KG1 (cell line): ENCODE data around the gene SSBP4.

Experiments
- DNase-seq: peaks from one replicate; lab custom pipeline; 2025; lab: John Stamatoyannopoulos, UW

SSBP4 gene

GRCh38 chr19:18445262-18445948, 26.2 kb downstream of the SSBP4 start:
- DNase-seq: no peak

DNA sequence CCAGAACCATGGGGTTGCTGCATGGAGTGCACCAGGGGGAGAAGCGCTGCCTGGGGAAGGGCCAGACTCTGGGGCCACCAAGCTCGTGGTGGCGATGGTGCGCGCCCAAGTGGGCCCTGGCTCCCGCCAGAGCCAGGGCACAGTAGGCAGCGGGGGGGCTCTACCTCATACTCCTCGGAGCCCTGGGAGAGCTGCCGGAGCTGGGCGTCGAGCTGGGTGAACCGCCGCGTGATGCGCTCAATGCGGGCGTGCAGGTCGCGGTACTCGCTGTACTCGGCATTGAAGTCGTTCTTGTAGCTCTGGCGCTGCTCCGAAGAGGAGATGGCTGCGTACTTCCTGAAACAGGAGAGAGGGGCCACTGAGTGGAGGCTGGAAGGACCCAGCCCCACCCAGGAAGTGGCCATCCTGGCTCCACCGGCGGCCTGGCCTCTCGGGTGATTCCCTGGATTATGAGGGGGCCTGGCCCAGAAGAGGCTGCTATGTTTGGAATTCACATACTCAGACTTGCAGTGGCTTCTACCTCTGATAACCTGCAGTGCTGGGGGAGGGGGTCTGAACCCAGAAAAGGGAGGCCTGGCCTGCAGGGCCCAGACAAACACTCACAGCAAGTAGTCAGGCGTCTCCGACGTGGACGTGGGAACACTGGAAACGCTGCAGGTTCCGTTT, 27.1 kb downstream of the SSBP4 start:
- no peak for DNase-seq

DNA sequence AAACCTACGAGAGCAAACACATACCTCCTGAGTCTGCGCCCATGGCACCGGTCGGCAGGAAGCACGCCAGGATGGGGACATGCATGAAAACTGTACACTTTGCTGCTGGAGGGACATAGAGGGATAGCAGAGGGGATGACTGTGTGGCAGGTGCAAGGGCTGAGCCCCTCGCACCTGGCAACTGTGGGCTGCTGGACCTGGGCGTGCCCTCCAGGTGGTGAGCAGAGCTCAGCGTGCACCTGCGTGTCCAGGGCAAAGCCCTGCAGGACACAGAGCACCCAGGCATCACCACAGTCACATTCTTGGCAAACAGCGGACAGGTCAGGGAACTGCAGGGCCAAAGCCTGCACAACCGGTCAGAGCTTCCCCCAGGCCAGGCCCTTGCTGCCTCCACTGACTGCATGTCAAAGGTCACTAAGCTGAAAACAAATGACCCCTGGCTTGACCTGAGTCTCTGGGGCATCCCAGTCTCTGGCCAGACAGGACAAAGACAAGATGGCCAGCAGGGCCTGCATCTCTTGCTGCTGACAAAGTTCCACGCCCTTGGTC, 27.7 kb downstream of the SSBP4 start:
- DNase-seq: no peak

DNA sequence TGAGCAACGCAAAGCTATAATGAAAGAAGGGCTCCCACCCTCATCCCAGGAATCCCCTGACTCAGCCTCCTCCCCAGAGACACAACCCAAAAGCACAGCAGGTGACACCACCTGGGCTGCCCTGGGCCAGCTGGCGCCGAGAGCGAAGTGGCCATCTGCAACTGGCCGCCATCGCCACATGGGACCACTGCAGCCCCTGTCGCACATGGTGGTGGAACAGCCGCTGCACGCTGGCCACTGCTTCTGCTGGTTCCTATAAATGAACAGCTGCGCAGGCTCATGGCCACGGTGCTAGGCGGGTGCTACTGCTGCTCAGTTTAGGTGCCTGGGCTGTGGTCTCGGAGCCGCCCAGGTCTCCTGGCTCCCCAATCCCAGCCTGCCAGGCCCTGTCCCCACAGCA, 30.4 kb downstream of the SSBP4 start:
- no peak for DNase-seq

DNA sequence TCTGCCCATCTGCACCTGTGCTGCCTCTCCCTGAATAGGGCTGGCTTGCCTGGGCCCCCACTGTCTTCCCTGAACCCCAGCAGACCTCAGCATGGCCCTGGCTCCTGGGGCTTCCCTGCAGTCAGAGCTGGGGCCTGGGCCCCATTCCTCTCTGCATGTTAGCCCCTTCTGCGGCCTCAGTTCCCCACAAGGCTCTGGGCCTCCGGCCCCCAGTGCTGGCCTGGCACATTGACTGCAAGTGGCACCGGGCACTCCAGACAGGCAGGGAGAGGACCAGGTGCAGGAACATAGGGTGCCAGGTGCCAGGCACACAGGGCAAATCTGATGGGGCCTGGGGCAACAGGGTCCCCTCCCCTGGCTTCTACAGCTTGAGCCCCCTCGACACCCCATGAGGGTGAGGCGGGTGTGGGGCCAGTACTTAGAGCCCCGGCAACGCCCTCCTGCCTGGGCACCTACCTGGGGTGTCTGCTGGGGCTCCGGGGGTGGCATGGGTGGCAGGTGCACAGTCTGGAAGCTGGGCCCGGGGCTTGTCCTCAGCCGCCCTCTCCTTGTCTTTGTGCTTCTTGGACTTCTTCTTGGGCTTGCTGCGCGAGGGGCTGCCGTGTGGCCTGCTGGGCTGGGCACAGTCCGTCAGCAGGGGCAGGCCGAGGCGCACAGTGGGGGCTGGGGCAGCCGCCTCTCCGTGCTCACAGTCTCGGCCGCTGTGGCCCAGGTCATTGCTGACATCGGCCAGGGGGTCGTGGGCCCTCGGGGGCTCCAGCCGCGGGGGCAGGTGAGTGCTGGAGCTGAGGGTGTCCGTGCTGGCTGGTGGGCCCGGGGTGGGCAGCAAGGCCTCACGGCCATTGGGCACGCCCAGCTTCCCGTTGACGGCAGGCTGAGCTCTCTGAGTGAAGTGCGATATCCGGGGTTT, 31.1 kb downstream of the SSBP4 start:
- DNase-seq: no peak

GRCh38 chr19:18450931-18451836, 32.0 kb downstream of the SSBP4 start:
- peak; percentile 32 for DNase-seq

DNA sequence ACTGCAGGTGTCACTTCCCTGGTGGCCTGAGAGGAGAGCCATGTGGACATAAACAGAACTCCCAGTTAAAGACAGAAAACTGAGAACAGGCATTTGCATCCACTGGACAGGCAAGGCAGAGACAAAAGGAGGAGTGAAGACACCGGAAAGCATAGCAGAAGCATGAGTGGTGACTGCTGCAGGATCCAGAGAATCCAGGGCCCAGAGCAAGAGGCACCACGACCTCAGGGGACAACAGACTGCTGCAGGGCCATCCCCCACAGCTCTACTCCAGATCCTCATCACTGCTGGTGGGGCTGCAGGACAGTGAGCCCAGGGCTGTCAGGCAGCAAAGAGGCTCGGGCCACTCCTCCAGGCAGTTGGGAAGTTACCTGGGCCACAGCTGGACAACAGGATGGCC, 33.2 kb downstream of the SSBP4 start:
- no peak for DNase-seq

DNA sequence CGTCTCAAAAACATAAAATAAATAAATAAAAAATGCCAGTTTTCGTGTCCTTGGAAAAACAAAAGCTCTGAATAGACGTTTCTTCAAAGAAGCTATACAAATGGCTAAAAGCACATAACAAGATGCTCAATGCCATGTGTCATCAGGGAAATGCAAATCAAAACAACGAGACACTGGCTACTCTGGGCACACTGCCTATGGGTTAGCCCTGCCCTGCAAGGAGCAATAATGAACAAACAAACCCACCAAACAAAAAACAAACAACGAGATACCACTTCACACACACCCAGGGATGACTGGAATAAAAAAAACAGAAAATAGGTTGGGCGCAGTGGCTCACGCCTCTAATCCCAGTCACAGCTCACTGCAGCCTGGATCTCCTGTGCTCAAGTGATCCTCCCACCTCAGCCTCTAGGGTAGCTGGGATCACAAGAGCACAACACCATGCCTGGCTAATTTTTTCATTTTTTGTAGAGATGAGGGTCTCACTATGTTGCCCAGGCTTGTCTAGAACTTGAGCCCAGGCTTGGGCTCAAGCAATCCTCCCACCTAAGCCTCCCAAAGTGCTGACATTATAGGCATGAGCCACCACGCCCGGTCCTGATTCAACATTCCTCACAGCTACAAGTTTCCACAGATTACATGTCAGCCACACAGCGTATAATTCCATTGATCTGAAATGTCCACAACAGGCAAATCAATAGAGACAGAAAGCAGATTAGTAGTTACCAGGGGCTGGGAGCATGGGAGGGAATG, 34.2 kb downstream of the SSBP4 start:
- DNase-seq: no peak

DNA sequence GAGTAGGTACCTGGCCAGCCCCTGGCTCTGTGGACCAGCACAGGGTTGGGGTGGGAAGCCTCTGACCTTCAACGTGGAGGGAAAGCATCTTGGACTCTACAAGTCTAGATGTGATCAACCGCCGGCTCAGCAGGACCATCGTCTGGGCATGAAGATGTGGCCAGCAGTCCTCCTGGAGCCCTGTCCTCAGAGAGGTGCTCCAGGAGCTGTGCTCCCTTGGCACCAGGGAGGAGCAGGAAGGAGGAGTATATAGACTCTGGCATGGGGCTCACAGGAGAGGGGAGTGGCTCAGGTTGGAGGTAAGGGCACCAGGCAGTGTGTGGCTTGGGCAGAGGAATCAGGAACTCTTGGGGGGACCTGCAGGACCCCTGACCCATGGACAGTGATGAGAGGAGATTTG, 37.1 kb downstream of the SSBP4 start:
- no peak for DNase-seq

DNA sequence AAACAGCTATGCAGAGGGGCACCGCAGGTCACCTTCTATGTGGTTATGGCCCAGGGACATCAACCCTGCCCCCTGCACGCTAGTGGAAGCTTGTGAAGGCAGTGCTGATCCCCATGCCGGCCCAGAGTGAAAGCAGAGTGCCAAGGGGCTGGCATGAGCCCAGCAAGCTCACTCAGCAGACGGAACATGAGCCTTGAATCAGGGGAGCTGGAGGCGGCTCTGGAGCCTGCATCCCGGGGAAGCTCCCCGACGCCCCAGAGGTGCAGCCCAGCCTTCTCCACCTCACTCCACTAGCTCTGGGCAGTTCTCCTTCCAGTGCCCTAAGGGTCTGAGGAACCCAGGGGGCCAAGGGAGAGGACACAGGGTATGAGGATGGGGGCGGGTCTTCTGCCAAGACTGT, 37.8 kb downstream of the SSBP4 start:
- DNase-seq: no peak

GRCh38 chr19:18457483-18458331, 38.5 kb downstream of the SSBP4 start:
- no peak for DNase-seq

- no peak for DNase-seq
Measured at GRCh38 chr19:18460900-18461299, 41.7 kb downstream of the SSBP4 start.

- DNase-seq: no peak
Measured at GRCh38 chr19:18461471-18461870, 42.3 kb downstream of the SSBP4 start.

DNA sequence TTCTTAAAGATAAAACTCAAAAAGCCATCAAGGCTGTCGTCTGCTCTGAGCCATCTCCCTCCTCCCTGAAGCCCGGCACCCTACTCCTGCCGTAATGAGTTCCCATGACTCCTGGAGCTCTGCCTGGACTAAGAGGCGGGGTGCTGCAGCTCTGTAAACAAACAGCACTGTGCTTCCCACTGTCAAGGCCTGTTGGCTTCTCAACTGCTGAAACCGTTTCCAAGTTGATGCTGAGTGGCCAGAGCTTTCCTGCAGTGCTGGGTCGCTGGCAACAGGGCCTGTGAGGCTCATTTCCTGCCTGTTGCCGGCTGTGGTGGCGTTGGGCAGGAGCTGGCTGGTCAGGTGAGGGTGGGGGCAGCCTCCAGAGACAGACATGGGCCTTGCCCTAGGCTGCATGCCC, 45.4 kb downstream of the SSBP4 start:
- no peak for DNase-seq

GRCh38 chr19:18465214-18465963, 46.2 kb downstream of the SSBP4 start:
- DNase-seq: no peak

GRCh38 chr19:18465964-18466339, 46.8 kb downstream of the SSBP4 start:
- no peak for DNase-seq

- no peak for DNase-seq
Measured at GRCh38 chr19:18466354-18466753, 47.2 kb downstream of the SSBP4 start.

DNA sequence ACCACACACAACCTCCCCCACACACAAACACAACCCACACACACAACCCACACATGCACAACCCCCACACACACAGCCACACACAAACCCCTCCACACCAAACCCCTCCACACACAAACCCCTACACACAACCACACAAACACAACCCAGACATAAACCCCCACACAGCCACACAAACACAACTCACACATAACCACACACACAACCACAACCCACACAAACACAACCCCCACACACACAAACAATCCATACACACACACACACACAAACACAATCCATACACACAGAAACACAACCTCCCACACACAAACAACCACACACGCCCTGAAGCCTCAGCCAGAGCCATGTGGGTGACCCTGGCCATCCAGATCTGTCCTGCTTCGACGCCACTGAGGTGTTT, 48.8 kb downstream of the SSBP4 start:
- DNase-seq: no peak

DNA sequence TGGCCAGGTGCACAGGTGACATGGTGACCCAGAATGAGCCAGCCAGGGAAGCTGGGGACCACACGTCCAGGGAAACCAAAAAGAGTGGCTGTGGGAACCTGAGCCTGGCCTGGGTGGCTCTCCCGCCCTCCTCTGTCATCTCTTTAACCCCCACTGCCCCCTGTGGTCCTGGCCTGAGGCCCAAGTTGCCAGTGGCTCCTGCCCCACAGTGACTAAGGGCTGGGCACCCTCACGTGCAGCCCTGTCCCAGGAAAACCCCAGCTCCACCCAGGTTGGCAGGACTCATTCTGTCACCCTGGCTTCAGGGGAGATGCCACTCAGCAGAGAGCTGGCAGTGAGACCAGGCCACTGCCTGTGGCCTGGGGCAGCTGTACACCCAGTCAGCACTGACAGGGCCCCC, 49.3 kb downstream of the SSBP4 start:
- no peak for DNase-seq
